DND-41 (cell line): Measurements from ENCODE around the gene ASB1.

ENCODE experiments used
- EZH2 ChIP-seq: IDR thresholded peaks from 3 replicates; pipeline ENCODE4 v1.6.1; 2012; ENCODE audit warnings: borderline replicate concordance, low read depth, mild to moderate bottlenecking, moderate library complexity, low read length, inconsistent platforms; ENCODE audit not compliant: severe bottlenecking
- TF ChIP-seq, protein P1 (sequence below): IDR thresholded peaks from 2 replicates; pipeline ENCODE4 v1.5.1; 2012; ENCODE audit warnings: borderline replicate concordance, low read length, moderate library complexity, mild to moderate bottlenecking; ENCODE audit not compliant: poor library complexity, severe bottlenecking; ENCODE audit errors: extremely low read depth

DNA sequence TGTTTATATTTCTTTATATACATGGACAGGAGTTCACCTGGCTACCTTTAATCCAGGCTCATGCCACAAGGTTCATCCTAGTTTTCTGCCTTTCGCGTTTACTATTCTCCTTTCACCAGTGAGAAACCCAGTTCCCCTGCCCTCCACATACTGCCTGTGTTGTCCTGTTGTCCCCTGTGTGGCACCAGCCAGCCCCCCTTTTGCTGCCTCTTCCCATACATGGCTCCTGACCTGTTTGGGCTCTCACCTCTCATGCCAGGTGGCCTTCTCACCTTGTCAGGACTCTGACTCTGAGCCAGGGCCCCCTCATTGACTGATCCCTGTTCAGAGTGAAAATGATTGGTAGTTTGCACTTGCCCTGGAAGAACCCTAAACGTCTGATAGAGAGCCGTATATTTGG, 13.6 kb downstream of the ASB1 start:
- TF ChIP-seq, protein P1, sequence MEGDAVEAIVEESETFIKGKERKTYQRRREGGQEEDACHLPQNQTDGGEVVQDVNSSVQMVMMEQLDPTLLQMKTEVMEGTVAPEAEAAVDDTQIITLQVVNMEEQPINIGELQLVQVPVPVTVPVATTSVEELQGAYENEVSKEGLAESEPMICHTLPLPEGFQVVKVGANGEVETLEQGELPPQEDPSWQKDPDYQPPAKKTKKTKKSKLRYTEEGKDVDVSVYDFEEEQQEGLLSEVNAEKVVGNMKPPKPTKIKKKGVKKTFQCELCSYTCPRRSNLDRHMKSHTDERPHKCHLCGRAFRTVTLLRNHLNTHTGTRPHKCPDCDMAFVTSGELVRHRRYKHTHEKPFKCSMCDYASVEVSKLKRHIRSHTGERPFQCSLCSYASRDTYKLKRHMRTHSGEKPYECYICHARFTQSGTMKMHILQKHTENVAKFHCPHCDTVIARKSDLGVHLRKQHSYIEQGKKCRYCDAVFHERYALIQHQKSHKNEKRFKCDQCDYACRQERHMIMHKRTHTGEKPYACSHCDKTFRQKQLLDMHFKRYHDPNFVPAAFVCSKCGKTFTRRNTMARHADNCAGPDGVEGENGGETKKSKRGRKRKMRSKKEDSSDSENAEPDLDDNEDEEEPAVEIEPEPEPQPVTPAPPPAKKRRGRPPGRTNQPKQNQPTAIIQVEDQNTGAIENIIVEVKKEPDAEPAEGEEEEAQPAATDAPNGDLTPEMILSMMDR = no peak
- TF ChIP-seq EZH2 = no peak
